Right ventricle myocardium inferior (tissue), 1 donor: ENCODE data around the gene PF4V1. TPM values are rescaled to one million over a fixed set of nuclear protein-coding genes. Genes with fewer than 3 reads are reported as not detected.

Source experiments
- ATAC-seq: fragments of 200-7000 bp; cut with Tn5 transposase; one replicate; pipeline ENCODE4 v1.9.1; 2020; ENCODE audit warnings: mild to moderate bottlenecking, moderate library complexity
- DNase-seq: peaks from one replicate; pipeline ENCODE4 v3.0.0; 2021; ENCODE audit errors: missing footprints
- intact Hi-C: fragments of 100-400 bp; cut with DNase I; formaldehyde crosslinking; loops from one replicate; pipeline ENCODE4 v1.11.0; 2022
- total RNA-seq: library from RNA; stranded (reverse); fragmentation: NEBNext Ultra II Directional; extraction: Animal tissue kit (Norgen Biotek cat#: 25700); gene quantifications from one replicate; pipeline ENCODE4 v1.2.1, GENCODE V29; 2021
- donor health status: DM: no; HTN: yes; CAD: no; lungs with severe emphysema.

Gene PF4V1
- total RNA-seq, 1 donor from 2014 or later = not detected

DNA sequence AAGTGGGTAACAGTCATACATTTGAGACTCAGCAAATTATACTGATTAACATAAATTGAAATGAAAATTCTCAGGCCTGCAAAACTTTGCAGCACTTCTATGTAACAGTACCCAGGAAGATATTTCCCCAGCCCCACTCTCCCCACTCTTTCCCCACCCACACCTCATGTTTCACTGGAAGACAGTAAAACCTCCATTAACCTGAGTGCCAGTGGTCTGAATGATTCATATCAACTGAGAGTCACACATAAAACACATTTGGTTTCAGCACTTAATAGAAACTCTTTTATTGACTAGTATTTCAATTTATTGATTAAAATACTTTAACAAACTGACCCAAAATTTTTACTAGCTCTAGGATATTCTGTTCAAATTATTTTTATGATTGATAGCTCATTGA lies 9.7 kb upstream of the PF4V1 start:
- intact Hi-C loops = no loop called here
- DNase-seq = no peak
- no peak for ATAC-seq

DNA sequence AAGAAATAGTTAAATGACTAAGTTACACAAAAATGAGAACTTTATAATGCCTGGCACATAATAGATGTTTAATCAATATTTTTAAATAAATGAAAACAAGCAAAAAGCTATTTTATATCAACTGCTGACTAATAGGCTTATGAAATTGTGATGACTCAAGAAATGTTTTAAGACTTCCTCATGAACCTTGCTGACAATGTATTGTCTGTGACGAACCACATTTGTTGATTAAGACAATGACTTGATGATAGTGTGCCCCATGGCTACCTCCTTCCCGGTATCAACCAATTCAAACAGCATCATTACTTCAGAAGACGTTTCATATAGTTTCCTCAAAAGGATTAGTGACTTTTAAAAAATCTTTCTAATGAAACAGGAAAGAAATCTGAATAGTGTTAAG lies 8.8 kb upstream of the PF4V1 start:
- intact Hi-C loops = no loop called here
- no peak for DNase-seq
- ATAC-seq = no peak

DNA sequence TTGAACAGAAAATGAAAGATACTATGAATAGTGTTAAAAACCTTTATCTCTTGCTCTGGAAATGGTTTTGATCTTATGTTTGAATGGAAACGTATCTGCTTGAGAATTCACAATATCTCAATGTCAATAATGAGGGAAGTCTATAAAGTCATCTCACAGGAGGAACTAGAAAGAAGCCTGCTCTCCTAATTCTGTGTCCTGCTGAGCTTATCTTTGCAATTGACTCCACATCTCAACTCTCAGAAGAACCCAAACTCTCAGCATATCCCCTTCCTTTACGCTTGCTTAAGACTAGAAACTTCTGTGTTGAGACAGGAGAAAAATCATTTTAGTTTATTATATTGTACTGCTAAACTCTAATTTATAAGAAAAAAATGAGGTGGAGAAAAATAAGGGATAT lies 8.3 kb upstream of the PF4V1 start:
- DNase-seq (no peak), ATAC-seq (no peak)
- intact Hi-C loops = no loop called here

DNA sequence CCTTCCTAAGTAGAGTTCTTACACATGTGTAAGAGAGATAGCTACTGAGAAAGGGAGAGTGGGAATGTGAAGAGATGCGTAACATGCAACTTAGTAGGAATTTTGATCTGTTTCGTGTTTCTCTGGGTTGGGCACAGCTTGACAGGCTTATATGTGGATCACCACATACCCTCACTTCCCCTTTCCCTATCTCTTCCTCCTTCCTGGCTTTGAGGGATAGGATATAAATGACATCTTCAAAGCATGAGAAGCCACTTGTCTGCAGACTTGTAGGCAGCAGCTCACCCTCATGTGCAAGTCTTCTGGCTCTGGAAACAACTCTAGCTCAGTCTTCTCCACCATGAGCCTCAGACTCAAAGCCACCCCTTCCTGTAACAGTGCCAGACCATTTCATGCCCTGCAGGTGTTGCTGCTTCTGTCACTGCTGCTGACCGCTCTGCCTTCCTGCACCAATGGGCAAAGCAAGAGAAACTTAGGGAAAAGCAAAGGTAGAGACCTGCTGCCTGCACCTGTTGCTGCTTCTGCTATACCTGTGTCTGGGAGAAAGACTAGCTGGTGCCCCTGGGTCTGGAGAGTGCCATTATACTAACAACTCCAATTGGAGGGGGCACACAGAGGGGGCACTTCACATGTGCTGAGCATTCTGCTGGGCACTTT lies 5.4 kb upstream of the PF4V1 start:
- intact Hi-C loops = no loop called here
- ATAC-seq = no peak

DNA sequence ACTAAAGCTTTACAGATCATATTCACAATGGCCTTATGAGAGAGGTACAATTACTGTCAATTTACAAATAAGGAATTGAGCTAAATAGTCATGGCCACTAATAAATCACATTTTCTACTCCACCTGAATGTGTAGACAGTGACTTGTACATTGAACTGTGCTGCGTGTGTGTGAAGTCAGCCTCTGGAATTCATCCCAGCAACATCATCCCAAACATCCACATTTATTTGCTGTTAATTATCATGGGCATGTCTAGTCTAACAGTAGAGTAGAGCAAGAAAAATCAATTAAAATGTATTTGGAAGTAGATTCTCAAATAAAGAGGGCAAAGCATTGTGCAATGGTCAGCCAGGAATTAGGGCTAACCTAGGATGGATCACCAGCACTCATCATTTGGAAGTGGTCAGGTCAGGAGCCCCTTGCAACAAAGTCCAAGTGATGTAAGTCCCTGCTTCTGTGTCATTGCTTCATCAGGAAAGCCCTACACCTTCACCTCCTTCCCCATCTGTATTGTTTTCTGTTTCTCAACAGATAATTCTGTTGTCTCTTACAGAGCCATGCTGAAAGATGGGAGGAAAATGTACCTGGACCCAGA lies 4.8 kb upstream of the PF4V1 start:
- intact Hi-C loops = no loop called here
- DNase-seq = no peak
- ATAC-seq = no peak

More for the DNA sequence above, 5.4 kb upstream of the PF4V1 start:
- DNase-seq = no peak

DNA sequence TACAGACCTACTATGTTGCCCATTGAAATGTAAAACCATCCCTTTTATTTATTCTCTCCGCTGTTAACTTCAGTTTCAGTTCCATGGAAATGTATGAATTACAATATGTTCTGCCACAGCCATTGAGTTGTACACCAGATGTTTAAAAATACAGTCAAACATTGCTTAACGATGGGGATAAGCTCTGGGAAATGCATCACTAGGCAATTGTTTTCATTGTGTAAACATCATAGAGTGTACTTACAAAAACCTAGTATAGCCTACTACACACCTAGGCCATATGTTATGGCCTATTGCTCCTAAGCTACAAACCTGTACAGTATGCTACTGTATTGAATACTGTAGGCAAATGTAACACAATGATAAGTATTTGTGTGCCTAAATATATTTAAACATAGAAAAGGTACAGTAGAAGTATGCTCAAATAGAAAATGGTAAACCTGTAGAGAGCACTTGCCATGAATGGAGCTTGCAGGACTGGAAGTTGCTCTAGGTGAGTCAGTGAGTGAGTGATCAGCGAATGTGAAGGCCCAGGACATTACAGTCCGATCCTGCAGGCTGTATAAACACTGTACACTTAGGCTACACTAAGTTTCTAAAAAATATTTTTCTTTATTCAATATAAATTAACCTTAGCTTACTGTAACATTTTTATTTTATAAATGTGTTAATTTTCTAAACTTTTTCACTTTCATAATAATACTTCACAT lies 2.7 kb upstream of the PF4V1 start:
- no peak for ATAC-seq
- intact Hi-C loops = no loop called here

DNA sequence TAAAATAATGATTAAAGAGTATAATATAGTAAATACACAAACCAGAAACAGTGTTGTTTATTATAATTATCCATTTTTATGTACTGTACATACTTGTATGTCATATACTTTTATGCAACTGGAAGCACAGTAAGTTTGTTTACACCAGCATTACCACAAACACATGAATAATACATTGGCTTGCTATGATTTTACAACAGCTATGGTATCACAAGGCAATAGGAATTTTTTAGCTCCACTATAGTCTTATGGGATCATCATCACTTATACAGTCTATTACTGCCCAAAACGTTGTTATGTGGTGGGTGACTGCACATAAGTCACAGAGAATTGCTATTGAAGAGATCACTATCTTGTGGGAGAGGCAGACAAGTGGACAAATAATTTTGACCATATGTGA lies 1.8 kb upstream of the PF4V1 start:
- ATAC-seq (no peak), DNase-seq (no peak)
- intact Hi-C loops = no loop called here

More for the DNA sequence above, 2.7 kb upstream of the PF4V1 start:
- no peak for DNase-seq

DNA sequence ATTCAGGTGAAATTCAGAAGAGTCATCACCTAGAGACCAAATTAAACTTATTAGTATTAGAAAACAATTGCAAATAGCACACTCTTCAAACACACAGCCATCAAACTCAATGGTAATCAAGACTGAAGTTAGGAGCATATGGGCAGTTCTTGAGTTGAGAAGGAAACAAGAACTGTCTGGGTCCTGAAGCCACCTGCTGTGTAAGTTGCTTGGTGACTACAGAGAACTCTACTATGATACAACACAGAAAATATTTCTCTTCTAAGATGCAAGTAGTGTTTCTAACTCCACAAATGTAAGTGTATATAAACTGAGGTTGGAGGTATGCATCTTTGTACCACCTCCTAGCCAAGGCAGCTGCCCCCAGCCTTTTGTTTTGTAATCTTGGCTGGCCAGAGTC lies 325 bp upstream of the PF4V1 start:
- intact Hi-C loops = no loop called here
- ATAC-seq (no peak), DNase-seq (no peak)

DNA sequence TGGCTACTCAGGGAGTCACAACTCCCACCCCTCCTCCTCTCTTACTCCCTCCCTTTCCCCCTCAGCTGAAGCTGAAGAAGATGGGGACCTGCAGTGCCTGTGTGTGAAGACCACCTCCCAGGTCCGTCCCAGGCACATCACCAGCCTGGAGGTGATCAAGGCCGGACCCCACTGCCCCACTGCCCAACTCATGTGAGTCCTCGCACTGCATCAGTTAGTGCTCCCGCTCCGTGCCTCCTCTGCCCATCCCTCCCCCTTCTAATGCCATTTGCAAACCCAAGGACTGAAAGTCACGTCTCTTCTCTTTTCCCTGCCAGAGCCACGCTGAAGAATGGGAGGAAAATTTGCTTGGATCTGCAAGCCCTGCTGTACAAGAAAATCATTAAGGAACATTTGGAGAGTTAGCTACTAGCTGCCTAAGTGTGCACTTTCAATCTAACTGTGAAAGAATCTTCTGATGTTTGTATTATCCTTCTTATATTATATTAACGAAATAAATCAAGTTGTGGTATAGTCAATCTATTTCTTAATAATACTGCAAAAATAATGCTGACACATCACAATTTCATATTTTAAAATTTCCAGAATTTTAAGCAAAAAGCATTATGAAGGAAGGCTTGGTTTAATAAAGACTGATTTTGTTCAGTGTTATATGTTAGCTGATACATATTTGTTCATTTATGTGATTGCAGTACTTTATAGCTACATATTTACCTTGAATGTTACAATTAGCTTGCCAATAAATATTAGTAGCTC lies 800 bp downstream of the PF4V1 start:
- intact Hi-C loops = no loop called here
- DNase-seq = peak; percentile 67
- no peak for ATAC-seq

DNA sequence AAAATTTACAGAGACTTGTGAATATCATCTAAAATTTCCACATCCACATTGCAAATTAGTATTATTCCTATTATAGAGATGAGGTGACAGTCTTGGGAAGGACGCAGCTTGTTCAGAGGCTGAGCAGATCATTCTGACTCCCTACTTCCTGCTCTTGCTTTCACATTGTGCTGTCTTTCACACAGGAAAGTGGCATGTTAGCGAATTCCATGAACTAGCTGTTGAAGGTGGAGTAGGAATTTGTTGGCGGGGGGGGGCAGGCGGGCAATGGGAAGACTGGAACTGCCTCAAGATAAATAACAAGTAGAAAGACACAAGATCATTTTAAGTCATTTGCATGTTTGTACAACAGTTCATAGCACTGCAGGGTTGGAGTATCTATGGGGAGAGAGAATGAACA lies 2.3 kb downstream of the PF4V1 start:
- ATAC-seq = no peak
- DNase-seq = no peak
- intact Hi-C loops = no loop called here

DNA sequence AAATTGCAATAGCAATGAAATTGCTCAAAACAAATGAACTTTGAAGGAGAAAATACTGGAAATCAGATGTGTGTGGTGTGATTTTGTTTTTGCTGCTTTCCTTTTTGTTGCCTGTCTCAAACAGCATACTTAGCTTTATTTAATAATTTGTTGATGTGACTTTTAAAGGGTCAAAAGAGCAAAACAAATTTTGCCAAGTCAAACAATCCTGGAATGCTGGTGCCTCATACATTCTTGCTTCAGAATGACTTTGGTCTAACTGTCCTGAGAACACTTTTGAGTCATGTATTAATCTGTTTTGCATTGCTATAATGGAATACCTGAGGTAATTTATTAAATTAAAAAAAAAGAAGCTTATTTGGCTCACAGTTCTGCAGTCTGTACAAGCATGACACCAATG lies 3.4 kb downstream of the PF4V1 start:
- no peak for ATAC-seq
- DNase-seq = no peak
- intact Hi-C loops = no loop called here

DNA sequence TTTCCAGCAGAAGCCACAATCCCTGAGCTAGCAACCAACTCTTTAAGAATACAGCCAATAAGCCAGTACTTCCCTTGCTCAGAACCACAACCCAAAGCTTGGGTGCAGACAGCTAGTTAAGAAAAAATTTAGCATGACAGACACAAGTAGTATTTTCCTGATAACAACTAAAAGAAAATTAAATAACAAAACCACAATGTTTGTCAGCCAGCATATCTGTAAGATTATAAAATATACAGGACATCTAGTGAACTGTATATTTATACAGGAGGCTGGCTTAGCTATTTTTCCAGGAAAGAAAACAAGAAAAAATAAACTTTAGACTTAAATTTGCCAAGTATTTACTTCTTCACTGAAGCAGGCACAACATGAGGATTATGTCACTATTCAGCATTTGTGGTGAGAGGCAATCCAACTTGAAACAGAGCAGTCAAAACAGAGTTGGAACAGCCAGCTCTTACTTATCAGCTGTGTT lies 6.6 kb downstream of the PF4V1 start:
- intact Hi-C loops = loop anchor here (10.0 kb wide), 1 partner anchor 125 kb away; no protein-coding TSS in a partner anchor
- peak; percentile 80 for ATAC-seq

DNA sequence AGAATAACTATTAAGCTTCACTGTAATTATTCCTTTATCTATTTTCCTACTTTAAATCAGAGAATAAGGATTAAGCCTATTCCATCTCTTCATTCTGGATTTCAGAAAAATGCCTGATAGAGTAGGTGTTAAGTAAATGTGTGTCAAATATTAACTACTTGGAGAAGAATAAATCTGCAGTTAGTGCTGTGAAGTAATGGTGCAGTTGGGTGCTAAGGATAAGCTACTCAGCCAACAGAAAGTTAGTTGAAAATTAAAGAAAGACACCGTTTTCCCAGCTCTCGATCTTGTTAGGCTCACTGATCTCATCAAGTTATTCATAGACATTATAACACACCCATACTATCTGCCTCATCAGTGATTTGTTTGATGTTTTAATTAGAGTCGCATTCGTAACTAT lies 7.1 kb downstream of the PF4V1 start:
- DNase-seq = no peak
- no peak for ATAC-seq
- intact Hi-C loops = loop anchor here (10.0 kb wide), 1 partner anchor 125 kb away; no protein-coding TSS in a partner anchor

More for the DNA sequence above, 6.6 kb downstream of the PF4V1 start:
- no peak for DNase-seq

DNA sequence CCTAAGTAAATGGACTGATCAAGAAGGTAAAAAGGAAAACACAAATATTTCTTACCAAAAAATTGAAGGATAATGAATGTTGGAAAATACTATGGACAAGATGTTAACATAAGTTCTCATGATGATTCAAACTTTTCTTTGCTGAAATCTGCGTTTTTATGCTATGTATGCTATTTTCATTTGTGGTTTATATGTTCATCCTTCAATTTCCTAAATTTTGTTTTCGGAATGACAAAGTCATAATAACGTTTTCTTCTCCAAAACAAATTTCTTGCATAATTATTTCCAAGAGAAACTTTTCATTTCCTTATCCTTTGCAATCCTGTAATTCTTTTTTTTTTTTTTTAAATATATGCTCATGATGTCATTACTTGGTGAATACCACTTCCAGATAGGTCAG lies 7.8 kb downstream of the PF4V1 start:
- DNase-seq = no peak
- intact Hi-C loops = loop anchor here (10.0 kb wide), 1 partner anchor 126 kb away; no protein-coding TSS in a partner anchor
- ATAC-seq = no peak

DNA sequence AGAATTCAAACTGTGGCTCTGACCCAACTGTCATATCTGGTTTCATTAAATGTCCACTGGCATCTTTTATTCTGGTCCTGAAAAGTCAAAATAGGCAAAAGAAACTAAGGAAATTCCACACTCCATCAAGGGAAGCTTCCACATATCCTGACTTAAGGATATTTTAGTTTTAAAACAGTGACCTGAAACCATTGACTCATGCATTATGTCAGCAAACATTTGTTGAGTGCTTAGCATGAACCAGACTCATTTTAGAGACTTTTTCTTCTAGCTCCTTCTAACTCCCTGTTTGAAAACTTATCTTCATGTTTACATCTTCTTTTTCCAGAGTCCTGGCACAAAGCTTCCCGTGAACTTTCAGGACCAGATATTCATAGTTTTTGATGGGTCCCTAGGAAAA lies 9.2 kb downstream of the PF4V1 start:
- DNase-seq (no peak), ATAC-seq (no peak)
- intact Hi-C loops = loop anchor here (10.0 kb wide), 1 partner anchor 128 kb away; no protein-coding TSS in a partner anchor

DNA sequence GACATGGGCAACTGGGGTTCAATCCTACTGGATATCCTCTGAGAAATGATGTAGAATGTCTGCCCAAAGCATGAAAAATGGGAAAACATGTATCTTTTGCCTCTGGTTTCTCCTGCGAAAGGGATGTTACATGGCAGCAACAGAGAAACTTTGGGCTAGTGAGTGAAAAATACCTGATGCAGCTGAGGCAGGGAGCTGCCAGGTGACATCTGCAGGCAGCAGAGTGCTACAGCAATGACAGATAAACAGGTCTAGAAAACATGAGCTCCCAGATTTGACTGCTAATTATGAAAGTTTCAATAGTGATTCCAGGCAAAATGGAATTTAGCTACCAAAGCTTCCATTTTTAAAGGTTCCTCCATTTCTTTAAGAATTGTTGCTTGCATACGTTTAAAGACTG lies 11.3 kb downstream of the PF4V1 start:
- intact Hi-C loops = loop anchor here (10.0 kb wide), 1 partner anchor 130 kb away; no protein-coding TSS in a partner anchor
- ATAC-seq (no peak), DNase-seq (no peak)

DNA sequence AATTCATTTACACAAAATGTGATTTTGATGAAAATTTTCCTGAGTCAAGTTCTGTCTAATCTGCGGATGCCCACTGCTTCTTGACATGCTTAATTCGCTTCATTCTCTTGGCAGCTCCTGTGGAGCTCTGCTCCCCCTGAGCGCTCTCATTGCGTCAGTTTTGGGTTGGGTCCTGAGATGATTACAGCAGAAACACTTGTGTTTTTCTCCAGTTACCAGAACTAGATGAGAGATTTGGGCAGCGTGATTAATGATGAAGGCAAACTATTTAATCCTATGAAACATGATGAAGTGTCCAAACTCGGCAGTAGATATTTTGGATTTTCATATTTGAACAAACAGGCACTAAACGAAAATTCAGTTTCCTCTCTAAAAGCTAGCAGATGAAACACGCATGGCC lies 11.9 kb downstream of the PF4V1 start:
- intact Hi-C loops = loop anchor here (10.0 kb wide), 1 partner anchor 130 kb away; no protein-coding TSS in a partner anchor
- ATAC-seq = peak; percentile 52
- no peak for DNase-seq

DNA sequence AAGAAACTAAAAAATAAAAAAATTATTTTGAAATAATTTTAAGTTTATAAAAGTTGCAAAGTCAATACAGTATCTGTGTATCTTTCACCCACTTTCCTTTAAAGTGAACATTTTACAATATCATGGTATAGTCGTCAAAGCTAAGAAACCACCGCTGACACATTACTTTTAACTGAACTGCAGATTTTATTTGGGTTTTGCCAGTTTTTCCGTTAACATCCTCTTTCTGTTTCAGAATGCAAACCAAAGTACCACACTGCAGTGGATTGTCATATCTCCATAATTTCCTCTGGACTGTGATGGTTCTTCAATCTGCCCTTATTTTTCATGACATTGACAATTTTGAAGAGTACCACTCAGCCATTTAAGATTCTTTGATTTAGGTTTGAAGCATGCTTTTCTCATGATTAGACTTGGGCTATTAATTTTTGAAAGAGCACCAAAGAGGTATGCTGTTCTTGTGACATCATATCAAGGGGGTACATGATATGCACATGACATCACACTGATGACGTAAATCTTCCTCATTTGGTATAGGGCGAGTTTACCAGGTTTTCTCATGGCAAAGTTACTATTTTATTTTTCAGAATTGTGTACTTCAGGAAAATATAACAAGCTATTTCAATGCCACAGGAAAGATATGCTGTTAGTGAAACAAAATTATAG lies 12.5 kb downstream of the PF4V1 start:
- no peak for DNase-seq
- ATAC-seq = no peak
- intact Hi-C loops = loop anchor here (10.0 kb wide), 1 partner anchor 131 kb away; no protein-coding TSS in a partner anchor
